Measurements from ENCODE around the gene NGEF.
"Not testable (repeated sequence)": the region's sequence is repeated elsewhere in the genome, so short reads cannot be mapped to it uniquely, and the experiment has no call there.

The NGEF gene

GRCh38 chr2:232928551-232929302 is 84.3 kb downstream of the NGEF start:
- DNase-seq (ENCODE audit: low read depth in 2 of 2), result no peak

- DNase-seq (ENCODE audit: low read depth in 2 of 2), result no peak
Measured at GRCh38 chr2:232927793-232928550, 85.1 kb downstream of the NGEF start.

- no peak for DNase-seq (ENCODE audit: low read depth in 2 of 2)
Measured at GRCh38 chr2:232927032-232927792, 85.8 kb downstream of the NGEF start.

- DNase-seq (ENCODE audit: low read depth in 2 of 2), result no peak
Measured at GRCh38 chr2:232926431-232926939, 86.6 kb downstream of the NGEF start.

GRCh38 chr2:232925821-232926156 is 87.3 kb downstream of the NGEF start:
- no peak for DNase-seq (ENCODE audit: low read depth in 2 of 2)

GRCh38 chr2:232925153-232925820 is 87.8 kb downstream of the NGEF start:
- DNase-seq (ENCODE audit: low read depth in 2 of 2), result no peak

- DNase-seq (ENCODE audit: low read depth in 2 of 2), result no peak
Measured at GRCh38 chr2:232924433-232924832, 88.6 kb downstream of the NGEF start.

- DNase-seq (ENCODE audit: low read depth in 2 of 2), result no peak
Measured at GRCh38 chr2:232920760-232921159, 92.3 kb downstream of the NGEF start.

- no peak for DNase-seq (ENCODE audit: low read depth in 2 of 2)
Measured at GRCh38 chr2:232920055-232920454, 93.0 kb downstream of the NGEF start.

GRCh38 chr2:232919141-232919540 is 93.9 kb downstream of the NGEF start:
- no peak for DNase-seq (ENCODE audit: low read depth in 2 of 2)

GRCh38 chr2:232913903-232914302 is 99.2 kb downstream of the NGEF start:
- no peak for DNase-seq (ENCODE audit: low read depth in 2 of 2)

- DNase-seq (ENCODE audit: low read depth in 2 of 2), result no peak
Measured at GRCh38 chr2:232911712-232912277, 101.3 kb downstream of the NGEF start.

- DNase-seq (ENCODE audit: low read depth in 2 of 2), result no peak
Measured at GRCh38 chr2:232910376-232910775, 102.7 kb downstream of the NGEF start.

GRCh38 chr2:232908695-232909094 is 104.4 kb downstream of the NGEF start:
- no peak for DNase-seq (ENCODE audit: low read depth in 2 of 2)

GRCh38 chr2:232907718-232908085 is 105.4 kb downstream of the NGEF start:
- not testable (repeated sequence) for DNase-seq (ENCODE audit: low read depth in 2 of 2)

GRCh38 chr2:232906867-232907717 is 106.0 kb downstream of the NGEF start:
- not testable (repeated sequence) for DNase-seq (ENCODE audit: low read depth in 2 of 2)

- DNase-seq (ENCODE audit: low read depth in 2 of 2), result no peak
Measured at GRCh38 chr2:232903989-232904388, 109.1 kb downstream of the NGEF start.

GRCh38 chr2:232901736-232902578 is 111.1 kb downstream of the NGEF start:
- peak; percentile 52 to 53 for DNase-seq (ENCODE audit: low read depth in 2 of 2)

All from stimulated activated CD4-positive, alpha-beta T cell treated with anti-CD3 and anti-CD28 coated beads, Interleukin-4, amount 100 ng/mL, for 48 hours (primary cell).